ENCODE data around the gene ACTR6. TPM values are rescaled to one million over a fixed set of nuclear protein-coding genes. Genes with fewer than 3 reads are reported as not detected.

ACTR6 gene
- total and polyA plus RNA-seq, 9 of the 15 experiments (the other 6 are each of a cell fraction or from before 2014, with no cell fraction given): 26.1 to 109 (median 70.9) TPM

GRCh38 chr12:100216337-100216736 lies 15.7 kb downstream of the ACTR6 start:
- Histone ChIP-seq H3K4me1 (replicated peaks in 1 of 2; ENCODE audit: control insufficient read depth in 2 of 2, insufficient read depth in 2 of 2, low read length in 2 of 2) (no peaks in the 10 kb centered on the region), H3K4me2 (ENCODE audit: insufficient read depth, low read length) (no peak overlapping the region), H3K4me3 (no peak overlapping the region), H4K20me1 (replicated peaks; ENCODE audit: control insufficient read depth, insufficient read depth, low read length) (no peaks in the 10 kb centered on the region), H2AFZ (ENCODE audit: low read depth, low read length) (no peak overlapping the region), H3K9me3 (replicated peaks; ENCODE audit: control insufficient read depth, insufficient read depth, low read depth, low read length) (no peaks in the 10 kb centered on the region), H3K79me2 (ENCODE audit: control insufficient read depth, insufficient read depth, low read length) (no peaks in the 10 kb centered on the region), H3K9me1 (ENCODE audit: control insufficient read depth, insufficient read depth, low read length) (no peaks in the 10 kb centered on the region), H3K27me3 (ENCODE audit: control insufficient read depth in 2 of 2, insufficient read depth in 2 of 2, low read length in 2 of 2) (no peaks in the 10 kb centered on the region), H3K9ac (ENCODE audit: insufficient read depth in 1 of 2, low read depth in 2 of 2, low read length in 2 of 2) (no peak overlapping the region), H3K27ac (ENCODE audit: extremely low read depth, low read depth, low read length) (no peak overlapping the region), H3K36me3 (ENCODE audit: control insufficient read depth, insufficient read depth, low read length) (peaks cover 89% of the 10 kb centered on the region)
- BruUV-seq (replicated peaks): no TSS peak
- DNase-seq (ENCODE audit: extremely low read depth in 1 of 4, low spot score in 3 of 4) (no peak), FAIRE-seq (no peak), ATAC-seq (no peak)
- intact Hi-C loops (cut with micrococcal nuclease) (no loop called here), in situ Hi-C loops (cut with MboI) (no loop called here)
- ChIA-PET CTCF (ENCODE audit: low intra/inter-chr PET ratio) (no interaction called here), POLR2A (no interaction called here)
- WGBS (ENCODE audit: insufficient coverage, low coverage, missing lambda C conversion rate): 94% methylated on average over 3 of the region's 4 CpGs
- TF ChIP-seq PKNOX1 (IDR thresholded peaks at IDR 0.05) (0 out of 2 replicates have a peak, but pooled peaks have one; percentile 33), E2F3 (CRISPR knock-in tag; IDR thresholded peaks at IDR 0.05) (no peak)
- TF ChIP-seq, protein P1, sequence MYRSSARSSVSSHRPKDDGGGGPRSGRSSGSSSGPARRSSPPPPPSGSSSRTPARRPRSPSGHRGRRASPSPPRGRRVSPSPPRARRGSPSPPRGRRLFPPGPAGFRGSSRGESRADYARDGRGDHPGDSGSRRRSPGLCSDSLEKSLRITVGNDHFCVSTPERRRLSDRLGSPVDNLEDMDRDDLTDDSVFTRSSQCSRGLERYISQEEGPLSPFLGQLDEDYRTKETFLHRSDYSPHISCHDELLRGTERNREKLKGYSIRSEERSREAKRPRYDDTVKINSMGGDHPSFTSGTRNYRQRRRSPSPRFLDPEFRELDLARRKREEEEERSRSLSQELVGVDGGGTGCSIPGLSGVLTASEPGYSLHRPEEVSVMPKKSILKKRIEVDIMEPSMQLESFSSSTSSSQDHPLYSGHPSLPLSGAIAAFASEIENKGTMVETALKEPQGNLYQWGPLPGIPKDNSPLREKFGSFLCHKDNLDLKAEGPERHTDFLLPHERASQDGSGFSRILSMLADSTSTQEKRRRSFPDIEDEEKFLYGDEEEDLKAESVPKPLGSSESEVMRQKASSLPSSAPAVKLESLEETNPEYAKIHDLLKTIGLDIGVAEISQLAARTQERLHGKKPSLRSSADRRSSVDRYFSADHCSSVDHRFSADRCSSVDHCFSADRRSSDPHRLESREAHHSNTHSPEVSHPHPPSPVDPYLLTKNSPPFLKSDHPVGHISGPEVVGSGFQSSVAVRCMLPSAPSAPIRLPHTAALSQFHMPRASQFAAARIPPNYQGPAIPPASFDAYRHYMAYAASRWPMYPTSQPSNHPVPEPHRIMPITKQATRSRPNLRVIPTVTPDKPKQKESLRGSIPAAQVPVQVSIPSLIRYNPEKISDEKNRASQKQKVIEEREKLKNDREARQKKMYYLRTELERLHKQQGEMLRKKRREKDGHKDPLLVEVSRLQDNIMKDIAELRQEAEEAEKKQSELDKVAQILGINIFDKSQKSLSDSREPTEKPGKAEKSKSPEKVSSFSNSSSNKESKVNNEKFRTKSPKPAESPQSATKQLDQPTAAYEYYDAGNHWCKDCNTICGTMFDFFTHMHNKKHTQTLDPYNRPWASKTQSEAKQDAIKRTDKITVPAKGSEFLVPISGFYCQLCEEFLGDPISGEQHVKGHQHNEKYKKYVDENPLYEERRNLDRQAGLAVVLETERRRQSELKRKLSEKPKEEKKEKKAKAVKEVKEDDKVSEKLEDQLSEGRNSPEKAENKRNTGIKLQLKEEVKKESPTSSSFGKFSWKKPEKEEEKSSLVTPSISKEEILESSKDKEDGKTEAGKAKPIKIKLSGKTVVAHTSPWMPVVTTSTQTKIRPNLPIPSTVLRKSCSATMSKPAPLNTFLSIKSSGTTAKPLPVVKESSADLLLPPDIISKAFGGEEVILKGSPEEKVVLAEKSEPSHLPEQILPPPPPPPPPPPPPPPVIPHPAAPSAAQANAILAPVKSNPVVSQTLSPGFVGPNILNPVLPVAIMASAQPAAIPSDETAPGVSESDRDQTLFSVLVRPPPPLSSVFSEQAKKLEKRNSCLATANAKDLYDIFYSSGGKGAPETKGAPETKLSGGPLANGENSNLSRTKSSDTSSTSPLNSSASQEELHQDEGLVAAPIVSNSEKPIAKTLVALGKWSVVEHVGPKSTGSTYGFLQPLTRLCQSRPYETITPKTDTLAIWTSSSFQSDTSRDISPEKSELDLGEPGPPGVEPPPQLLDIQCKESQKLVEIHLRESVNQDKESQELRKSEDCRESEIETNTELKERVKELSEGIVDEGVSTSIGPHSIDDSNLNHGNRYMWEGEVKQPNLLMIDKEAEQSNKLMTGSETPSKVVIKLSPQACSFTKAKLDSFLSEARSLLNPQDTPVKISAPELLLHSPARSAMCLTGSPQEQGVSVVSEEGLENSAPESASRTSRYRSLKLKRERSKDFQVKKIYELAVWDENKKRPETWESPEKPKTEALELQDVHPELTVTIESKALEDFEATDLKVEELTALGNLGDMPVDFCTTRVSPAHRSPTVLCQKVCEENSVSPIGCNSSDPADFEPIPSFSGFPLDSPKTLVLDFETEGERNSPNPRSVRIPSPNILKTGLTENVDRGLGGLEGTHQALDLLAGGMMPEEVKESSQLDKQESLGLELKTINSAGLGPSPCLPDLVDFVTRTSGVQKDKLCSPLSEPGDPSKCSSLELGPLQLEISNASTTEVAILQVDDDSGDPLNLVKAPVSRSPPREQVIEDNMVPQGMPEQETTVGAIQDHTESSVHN (IDR thresholded peaks at IDR 0.05; ENCODE audit: borderline replicate concordance in 1 of 2, low read depth in 1 of 2): no peak
- TF ChIP-seq, protein P2, sequence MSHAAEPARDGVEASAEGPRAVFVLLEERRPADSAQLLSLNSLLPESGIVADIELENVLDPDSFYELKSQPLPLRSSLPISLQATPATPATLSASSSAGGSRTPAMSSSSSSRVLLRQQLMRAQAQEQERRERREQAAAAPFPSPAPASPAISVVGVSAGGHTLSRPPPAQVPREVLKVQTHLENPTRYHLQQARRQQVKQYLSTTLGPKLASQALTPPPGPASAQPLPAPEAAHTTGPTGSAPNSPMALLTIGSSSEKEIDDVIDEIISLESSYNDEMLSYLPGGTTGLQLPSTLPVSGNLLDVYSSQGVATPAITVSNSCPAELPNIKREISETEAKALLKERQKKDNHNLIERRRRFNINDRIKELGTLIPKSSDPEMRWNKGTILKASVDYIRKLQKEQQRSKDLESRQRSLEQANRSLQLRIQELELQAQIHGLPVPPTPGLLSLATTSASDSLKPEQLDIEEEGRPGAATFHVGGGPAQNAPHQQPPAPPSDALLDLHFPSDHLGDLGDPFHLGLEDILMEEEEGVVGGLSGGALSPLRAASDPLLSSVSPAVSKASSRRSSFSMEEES (CRISPR knock-in tag; IDR thresholded peaks at IDR 0.05): peak; percentile 68

All from K562 (cell line).